Stimulated activated memory B cell treated with anti-CD40 and anti-IgM and Interleukin-4, amounts not matched to agents 10 μg/mL and 1 μg/mL and 100 μg/mL, for 72 hours (primary cell): Measurements from ENCODE around the gene CFAP46.
A peak's percentile ranks its signal among the peaks of the same experiment; 100 is the strongest.

Source experiments
- ATAC-seq: fragments of 150-1000 bp; cut with Tn5 transposase; 2 replicates; pipeline ENCODE4 v1.10.0; 2021
- H3K27ac Mint-ChIP-seq: one replicate; pipeline ENCODE4 v1.8.0; 2022; ENCODE audit warnings: mild to moderate bottlenecking, mixed read lengths
- H3K27me3 Mint-ChIP-seq: one replicate; pipeline ENCODE4 v1.8.0; 2022; ENCODE audit warnings: mixed read lengths
- H3K36me3 Mint-ChIP-seq: one replicate; pipeline ENCODE4 v1.8.0; 2022; ENCODE audit warnings: mixed read lengths
- H3K4me1 Mint-ChIP-seq: one replicate; pipeline ENCODE4 v1.8.0; 2022; ENCODE audit warnings: mixed read lengths
- H3K4me3 Mint-ChIP-seq: one replicate; pipeline ENCODE4 v1.8.0; 2022; ENCODE audit warnings: mild to moderate bottlenecking, moderate library complexity, mixed read lengths
- H3K9me3 Mint-ChIP-seq: one replicate; pipeline ENCODE4 v1.8.0; 2022; ENCODE audit warnings: mixed read lengths

The CFAP46 gene

GRCh38 chr10:132861116-132861691 lies 81.2 kb downstream of the CFAP46 start:
- ATAC-seq: no peak
- no peak overlapping the region for H3K4me3 Mint-ChIP-seq
- peaks cover 75% of the 10 kb centered on the region for H3K27me3 Mint-ChIP-seq
- H3K4me1 Mint-ChIP-seq: no peaks in the 10 kb centered on the region
- peaks cover 5% of the 10 kb centered on the region for H3K9me3 Mint-ChIP-seq
- H3K36me3 Mint-ChIP-seq: no peaks in the 10 kb centered on the region
- H3K27ac Mint-ChIP-seq: no peak overlapping the region

DNA sequence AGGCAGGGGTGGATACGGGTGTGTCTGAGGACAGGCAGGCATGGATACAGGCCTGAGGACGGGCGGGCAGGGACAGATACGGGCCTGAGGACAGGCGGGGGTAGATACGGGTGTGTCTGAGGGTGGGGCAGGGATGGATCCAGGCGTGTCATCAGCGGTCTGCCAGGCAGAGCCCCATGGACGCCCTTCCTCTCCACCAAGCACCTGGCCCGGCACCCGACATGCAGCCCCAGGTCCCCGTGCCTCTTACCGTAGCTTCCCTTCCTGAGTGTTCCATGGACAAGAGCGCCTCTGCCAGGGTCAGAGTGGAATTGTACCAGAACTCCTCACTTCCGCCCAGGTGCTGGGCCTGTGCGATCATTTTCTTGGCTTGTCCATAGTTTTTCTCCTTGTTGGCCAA lies 81.8 kb downstream of the CFAP46 start:
- H3K4me1 Mint-ChIP-seq: no peaks in the 10 kb centered on the region
- no peak for ATAC-seq

DNA sequence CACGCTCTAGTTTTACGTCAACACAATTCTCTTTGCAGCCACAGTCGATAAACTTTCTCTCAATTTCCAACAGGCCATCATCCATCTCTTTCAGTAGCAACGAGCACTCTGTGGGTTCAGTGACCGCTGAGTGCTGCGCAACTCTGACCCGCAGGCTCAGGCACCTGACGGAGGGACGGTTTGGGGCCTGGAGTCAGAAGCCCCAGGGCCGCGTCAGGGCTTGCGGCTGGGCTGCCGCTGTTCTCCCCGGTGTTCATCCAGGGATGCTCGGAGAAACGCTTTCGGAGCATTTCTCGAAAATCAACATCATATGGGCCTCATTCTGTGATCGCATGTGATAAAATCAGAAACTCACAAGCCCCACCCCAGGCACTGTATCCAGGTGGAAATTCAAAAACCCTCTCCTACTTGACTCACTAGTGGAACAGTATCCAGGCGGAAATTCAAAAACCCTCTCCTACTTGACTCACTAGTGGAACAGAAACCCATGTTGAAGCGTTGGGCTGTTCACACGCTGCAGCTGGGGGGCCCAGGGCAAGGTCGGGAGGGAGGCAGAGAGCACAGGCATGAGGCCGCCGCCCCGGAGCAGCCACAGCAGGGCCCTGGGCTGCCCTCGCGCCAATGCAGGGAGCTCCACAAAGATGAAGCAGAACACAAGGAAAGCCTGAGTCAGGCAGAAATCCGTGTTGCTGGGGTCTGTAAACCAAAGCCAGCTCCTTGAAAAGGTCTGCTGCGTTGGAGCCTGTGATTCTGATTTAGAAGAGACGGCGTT lies 83.1 kb downstream of the CFAP46 start:
- H3K27me3 Mint-ChIP-seq: peaks cover 68% of the 10 kb centered on the region
- H3K4me3 Mint-ChIP-seq: no peak overlapping the region
- no peaks in the 10 kb centered on the region for H3K36me3 Mint-ChIP-seq
- peaks cover 10% of the 10 kb centered on the region for H3K9me3 Mint-ChIP-seq
- no peak overlapping the region for H3K27ac Mint-ChIP-seq
- no peaks in the 10 kb centered on the region for H3K4me1 Mint-ChIP-seq
- no peak for ATAC-seq

More for the DNA sequence above, 81.8 kb downstream of the CFAP46 start:
- Mint-ChIP-seq H3K27ac (no peak overlapping the region), H3K4me3 (no peak overlapping the region), H3K27me3 (peaks cover 75% of the 10 kb centered on the region), H3K9me3 (peaks cover 10% of the 10 kb centered on the region), H3K36me3 (no peaks in the 10 kb centered on the region)

- no peak overlapping the region for H3K27ac Mint-ChIP-seq
- H3K9me3 Mint-ChIP-seq: peaks cover 10% of the 10 kb centered on the region
- H3K4me3 Mint-ChIP-seq: no peak overlapping the region
- H3K36me3 Mint-ChIP-seq: no peaks in the 10 kb centered on the region
- no peaks in the 10 kb centered on the region for H3K4me1 Mint-ChIP-seq
- ATAC-seq: no peak
- peaks cover 68% of the 10 kb centered on the region for H3K27me3 Mint-ChIP-seq
Observed at GRCh38 chr10:132858121-132859081, 84.0 kb downstream of the CFAP46 start.

GRCh38 chr10:132856869-132857524 lies 85.4 kb downstream of the CFAP46 start:
- ATAC-seq: no peak
- H3K27me3 Mint-ChIP-seq: peaks cover 54% of the 10 kb centered on the region
- H3K36me3 Mint-ChIP-seq: no peaks in the 10 kb centered on the region
- no peaks in the 10 kb centered on the region for H3K4me1 Mint-ChIP-seq
- H3K27ac Mint-ChIP-seq: no peak overlapping the region
- H3K4me3 Mint-ChIP-seq: no peak overlapping the region
- peaks cover 10% of the 10 kb centered on the region for H3K9me3 Mint-ChIP-seq

DNA sequence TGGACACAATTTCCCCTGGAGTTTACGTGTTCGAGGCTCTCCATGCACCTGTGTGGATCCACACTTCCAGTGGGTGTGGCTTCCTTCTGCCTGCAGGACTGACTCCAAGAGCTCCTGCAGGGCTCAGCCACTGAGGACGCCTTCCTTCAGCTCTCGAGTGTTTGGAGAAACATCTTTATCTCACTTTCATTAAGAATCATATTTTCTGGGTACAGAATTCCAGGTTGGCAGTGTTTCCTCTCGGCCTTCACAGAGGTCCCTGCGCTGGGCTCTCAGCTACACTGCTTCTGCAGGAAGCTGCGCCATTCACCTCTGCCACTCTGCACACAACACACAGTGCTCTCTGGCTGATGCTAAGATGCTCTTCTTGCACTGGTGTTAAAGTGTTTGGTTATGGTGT lies 86.5 kb downstream of the CFAP46 start:
- no peak for ATAC-seq
- Mint-ChIP-seq H3K9me3 (peaks cover 10% of the 10 kb centered on the region), H3K4me1 (no peaks in the 10 kb centered on the region), H3K36me3 (no peaks in the 10 kb centered on the region), H3K27ac (no peak overlapping the region), H3K4me3 (no peak overlapping the region), H3K27me3 (peaks cover 43% of the 10 kb centered on the region)

DNA sequence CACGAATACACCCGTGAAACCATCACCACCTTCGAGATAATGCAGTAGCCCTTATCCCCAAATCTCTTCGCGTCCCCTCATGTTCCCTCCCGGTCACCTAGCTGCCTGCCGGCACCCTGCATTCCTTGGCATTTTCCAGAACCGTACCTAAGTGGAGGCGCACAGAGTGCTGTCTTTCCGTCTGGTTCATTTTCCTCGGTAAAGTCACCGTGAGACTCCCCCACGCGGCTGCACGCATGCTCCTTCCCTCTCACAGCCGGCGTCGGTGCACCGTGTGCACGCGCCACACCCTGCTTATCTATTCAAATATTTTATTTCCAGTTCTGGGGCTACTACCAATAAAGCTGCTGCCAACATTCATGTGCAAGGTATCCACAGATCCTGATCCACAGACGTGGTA lies 90.9 kb downstream of the CFAP46 start:
- no peak for ATAC-seq
- peaks cover 42% of the 10 kb centered on the region for H3K27me3 Mint-ChIP-seq
- H3K36me3 Mint-ChIP-seq: no peaks in the 10 kb centered on the region
- peaks cover 8% of the 10 kb centered on the region for H3K4me1 Mint-ChIP-seq
- peaks cover 7% of the 10 kb centered on the region for H3K9me3 Mint-ChIP-seq
- no peak overlapping the region for H3K4me3 Mint-ChIP-seq
- H3K27ac Mint-ChIP-seq: no peak overlapping the region

- no peak overlapping the region for H3K27ac Mint-ChIP-seq
- no peaks in the 10 kb centered on the region for H3K36me3 Mint-ChIP-seq
- H3K9me3 Mint-ChIP-seq: peaks cover 1% of the 10 kb centered on the region
- ATAC-seq: no peak
- peaks cover 8% of the 10 kb centered on the region for H3K4me1 Mint-ChIP-seq
- H3K4me3 Mint-ChIP-seq: no peak overlapping the region
- peaks cover 36% of the 10 kb centered on the region for H3K27me3 Mint-ChIP-seq
Observed at GRCh38 chr10:132850896-132851295, 91.5 kb downstream of the CFAP46 start.

DNA sequence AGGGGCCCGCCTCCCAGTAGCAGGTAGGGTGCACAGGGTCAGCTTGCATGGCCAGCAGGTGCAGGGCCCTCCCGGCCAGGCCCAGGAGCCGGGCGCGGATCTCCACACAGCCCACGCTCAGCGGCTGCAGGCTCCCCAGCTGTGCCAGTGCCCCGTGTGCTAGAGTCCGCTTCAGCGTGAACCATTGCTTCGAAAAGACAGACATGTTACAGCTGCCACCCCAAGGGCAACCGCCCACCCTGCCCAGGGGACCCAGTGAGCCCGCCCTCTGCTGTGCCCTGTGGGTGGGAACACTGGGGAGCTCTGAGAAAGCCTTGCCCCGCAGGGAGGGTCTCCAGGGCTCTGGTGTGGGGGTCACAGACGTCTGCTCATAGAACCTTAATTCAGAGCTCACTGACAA lies 92.1 kb downstream of the CFAP46 start:
- H3K36me3 Mint-ChIP-seq: no peaks in the 10 kb centered on the region
- no peak overlapping the region for H3K4me3 Mint-ChIP-seq
- no peak for ATAC-seq
- H3K9me3 Mint-ChIP-seq: no peaks in the 10 kb centered on the region
- no peak overlapping the region for H3K27ac Mint-ChIP-seq
- H3K4me1 Mint-ChIP-seq: peaks cover 8% of the 10 kb centered on the region
- peaks cover 31% of the 10 kb centered on the region for H3K27me3 Mint-ChIP-seq

DNA sequence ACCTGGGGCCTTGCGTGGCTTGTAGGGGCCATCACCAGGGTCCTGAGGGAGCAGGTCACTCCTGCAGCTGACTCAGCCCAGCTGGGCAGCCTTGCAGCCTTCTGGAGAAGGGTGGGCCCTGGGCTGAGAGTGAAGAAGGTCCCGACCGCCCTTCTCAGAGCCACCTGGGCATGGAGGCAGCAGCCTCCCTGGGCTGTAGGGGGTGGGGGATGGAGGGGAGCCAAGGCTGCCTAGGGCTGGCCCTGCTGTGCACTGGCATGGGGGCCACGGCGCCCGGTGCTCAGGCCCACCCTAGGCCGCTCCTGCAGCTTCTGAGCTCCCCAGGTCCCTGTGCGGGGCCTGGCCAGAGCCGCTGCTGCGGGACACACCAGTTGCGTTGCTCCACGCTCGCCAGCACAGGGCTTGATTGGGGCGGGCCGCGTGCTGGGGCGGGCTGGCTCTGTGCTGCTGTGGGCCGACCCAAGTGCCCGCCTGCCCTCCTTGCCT lies 92.8 kb downstream of the CFAP46 start:
- Mint-ChIP-seq H3K4me1 (peaks cover 8% of the 10 kb centered on the region), H3K27ac (no peak overlapping the region), H3K36me3 (no peaks in the 10 kb centered on the region), H3K27me3 (peaks cover 30% of the 10 kb centered on the region), H3K4me3 (no peak overlapping the region), H3K9me3 (no peaks in the 10 kb centered on the region)
- ATAC-seq: peak; percentile 14

GRCh38 chr10:132848951-132849545 lies 93.3 kb downstream of the CFAP46 start:
- Mint-ChIP-seq H3K4me1 (peaks cover 8% of the 10 kb centered on the region), H3K4me3 (no peak overlapping the region), H3K27ac (no peak overlapping the region), H3K36me3 (no peaks in the 10 kb centered on the region), H3K9me3 (no peaks in the 10 kb centered on the region), H3K27me3 (peaks cover 25% of the 10 kb centered on the region)
- no peak for ATAC-seq

- H3K4me3 Mint-ChIP-seq: peak overlapping the region; percentile 13
- peaks cover 19% of the 10 kb centered on the region for H3K27me3 Mint-ChIP-seq
- no peak for ATAC-seq
- H3K36me3 Mint-ChIP-seq: no peaks in the 10 kb centered on the region
- H3K9me3 Mint-ChIP-seq: no peaks in the 10 kb centered on the region
- H3K27ac Mint-ChIP-seq: no peak overlapping the region
- peaks cover 8% of the 10 kb centered on the region for H3K4me1 Mint-ChIP-seq
Observed at GRCh38 chr10:132848291-132848701, 94.1 kb downstream of the CFAP46 start.

GRCh38 chr10:132847856-132848255 lies 94.5 kb downstream of the CFAP46 start:
- Mint-ChIP-seq H3K36me3 (no peaks in the 10 kb centered on the region), H3K4me3 (peak overlapping the region; percentile 13), H3K4me1 (peaks cover 8% of the 10 kb centered on the region), H3K27me3 (peaks cover 21% of the 10 kb centered on the region), H3K9me3 (no peaks in the 10 kb centered on the region), H3K27ac (no peak overlapping the region)
- no peak for ATAC-seq

DNA sequence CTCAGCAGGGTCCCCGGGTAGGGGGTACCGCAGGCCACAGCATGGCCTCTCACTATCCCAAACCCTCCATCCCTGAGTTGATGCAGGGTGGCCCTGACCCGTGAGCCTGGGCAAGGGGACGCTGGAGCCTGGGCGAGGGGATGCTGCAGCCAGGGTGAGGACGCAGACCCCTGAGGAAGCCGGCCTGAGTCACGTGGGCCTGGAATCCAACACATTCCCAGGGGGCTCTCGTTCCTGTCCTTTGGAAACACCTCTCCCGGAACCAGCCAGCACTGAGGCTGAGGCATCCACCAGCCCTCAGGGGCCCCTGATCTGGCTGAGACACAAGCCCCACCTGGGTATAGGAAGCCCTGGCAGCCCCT lies 95.0 kb downstream of the CFAP46 start:
- Mint-ChIP-seq H3K9me3 (peaks cover 4% of the 10 kb centered on the region), H3K4me1 (peaks cover 8% of the 10 kb centered on the region), H3K27ac (no peak overlapping the region), H3K27me3 (peaks cover 26% of the 10 kb centered on the region), H3K4me3 (no peak overlapping the region), H3K36me3 (peaks cover 4% of the 10 kb centered on the region)
- no peak for ATAC-seq
